ENCODE measurements around the gene WDFY4.

WDFY4 gene

DNA sequence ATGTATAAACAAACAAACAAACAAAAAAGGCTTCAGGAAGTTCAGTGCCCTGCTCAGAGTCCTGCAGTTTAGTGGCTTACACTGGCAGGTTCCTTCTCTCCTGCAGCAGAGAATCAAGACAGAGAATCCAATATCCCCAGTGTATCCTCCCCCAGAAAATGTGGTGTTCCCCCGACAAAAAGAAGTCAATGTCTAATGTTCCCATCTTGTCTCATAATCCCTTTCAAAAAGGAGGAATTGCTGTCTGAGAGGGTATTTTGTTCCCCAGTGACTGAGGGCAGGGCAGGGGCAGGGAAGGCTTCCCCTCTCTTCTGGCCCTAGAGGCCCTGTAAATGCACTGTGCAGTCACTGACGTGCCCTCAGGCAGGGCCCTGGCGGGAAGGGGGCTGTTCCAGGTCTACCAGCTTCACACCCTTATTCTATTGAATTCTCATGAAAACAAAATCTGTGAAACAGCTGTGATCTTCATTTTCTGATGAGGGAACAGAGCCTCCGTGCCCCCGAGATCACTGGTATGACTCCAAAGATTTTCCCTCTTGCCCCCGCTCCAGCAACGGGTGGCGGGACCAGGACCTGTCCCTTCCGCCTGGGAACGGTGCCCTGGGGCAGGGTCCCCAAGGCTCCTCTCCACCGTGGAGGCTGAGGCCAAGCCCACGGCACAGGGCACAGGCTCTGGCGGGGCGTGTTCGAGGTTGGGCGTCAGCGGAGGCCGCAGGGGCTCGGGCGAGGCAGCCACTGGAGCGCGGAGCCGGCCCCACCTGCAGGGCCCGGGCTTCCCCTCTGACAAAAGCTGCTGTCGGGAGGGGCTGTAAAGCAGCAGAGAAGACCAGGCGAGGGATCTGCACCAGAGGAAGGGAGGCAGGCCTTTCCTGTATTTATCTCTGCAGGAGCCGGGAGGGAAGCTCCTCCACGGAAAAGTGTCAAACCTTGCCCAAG is 13.4 kb upstream of the WDFY4 start:
- no peaks in the 10 kb centered on the region for H3K4me1 ChIP-seq (ENCODE audit: control insufficient read depth, insufficient read depth, low read length, unreplicated experiment)
- peaks cover 34% of the 10 kb centered on the region for H3K27me3 ChIP-seq (ENCODE audit: insufficient read depth, low read length)
- no peak overlapping the region for H2AFZ ChIP-seq (ENCODE audit: low read length, unreplicated experiment)
- H3K27ac ChIP-seq (ENCODE audit: low read depth, low read length) = no peak overlapping the region
- no peaks in the 10 kb centered on the region for H3K79me2 ChIP-seq (ENCODE audit: control insufficient read depth, insufficient read depth, low read length, unreplicated experiment)
- no peak overlapping the region for H3K4me3 ChIP-seq (ENCODE audit: low read depth, low read length)
- H3K36me3 ChIP-seq (ENCODE audit: insufficient read depth, low read length) = no peaks in the 10 kb centered on the region

DNA sequence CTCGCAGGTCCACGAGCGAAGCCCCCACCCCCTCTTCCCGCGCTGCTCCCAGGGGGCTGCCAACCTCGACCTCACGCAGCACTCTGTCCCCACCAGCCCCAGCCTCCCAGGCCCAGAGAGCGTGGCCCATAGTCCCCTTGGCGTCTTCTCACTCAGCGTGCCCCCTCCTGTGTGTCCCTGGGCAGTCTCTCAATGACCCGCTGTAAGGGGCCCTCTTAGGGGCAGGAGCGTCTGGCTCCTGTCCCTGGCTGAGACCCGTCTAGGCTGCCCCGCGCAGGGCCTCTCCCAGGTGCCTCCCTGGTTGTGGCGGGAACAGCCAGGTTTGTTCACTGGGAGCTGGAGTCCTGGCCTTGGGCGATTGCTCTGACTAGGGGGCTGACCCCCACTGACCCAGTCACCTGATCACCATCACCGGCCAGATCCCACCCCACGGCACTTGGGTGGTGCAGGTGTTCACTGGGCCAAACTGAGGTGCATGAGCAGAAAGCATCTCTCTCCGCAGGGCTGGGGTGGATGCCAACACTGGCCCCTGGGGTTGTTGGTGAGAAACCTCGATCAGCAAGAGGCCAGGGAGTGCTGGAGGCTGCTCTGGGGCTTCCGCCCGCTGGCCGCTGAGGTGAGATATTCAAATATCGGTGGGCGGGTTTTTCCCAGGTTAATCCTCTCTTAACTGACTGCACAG is 12.6 kb upstream of the WDFY4 start:
- H3K27me3 ChIP-seq (ENCODE audit: insufficient read depth, low read length) = peaks cover 34% of the 10 kb centered on the region
- H3K79me2 ChIP-seq (ENCODE audit: control insufficient read depth, insufficient read depth, low read length, unreplicated experiment) = no peaks in the 10 kb centered on the region
- H2AFZ ChIP-seq (ENCODE audit: low read length, unreplicated experiment) = no peak overlapping the region
- H3K4me1 ChIP-seq (ENCODE audit: control insufficient read depth, insufficient read depth, low read length, unreplicated experiment) = no peaks in the 10 kb centered on the region
- no peaks in the 10 kb centered on the region for H3K36me3 ChIP-seq (ENCODE audit: insufficient read depth, low read length)
- H3K4me3 ChIP-seq (ENCODE audit: low read depth, low read length) = no peak overlapping the region
- H3K27ac ChIP-seq (ENCODE audit: low read depth, low read length) = no peak overlapping the region

GRCh38 chr10:48672596-48673265 is 11.9 kb upstream of the WDFY4 start:
- peaks cover 34% of the 10 kb centered on the region for H3K27me3 ChIP-seq (ENCODE audit: insufficient read depth, low read length)
- no peak overlapping the region for H3K4me3 ChIP-seq (ENCODE audit: low read depth, low read length)
- no peak overlapping the region for H2AFZ ChIP-seq (ENCODE audit: low read length, unreplicated experiment)
- H3K79me2 ChIP-seq (ENCODE audit: control insufficient read depth, insufficient read depth, low read length, unreplicated experiment) = no peaks in the 10 kb centered on the region
- H3K4me1 ChIP-seq (ENCODE audit: control insufficient read depth, insufficient read depth, low read length, unreplicated experiment) = no peaks in the 10 kb centered on the region
- no peak overlapping the region for H3K27ac ChIP-seq (ENCODE audit: low read depth, low read length)
- no peaks in the 10 kb centered on the region for H3K36me3 ChIP-seq (ENCODE audit: insufficient read depth, low read length)

DNA sequence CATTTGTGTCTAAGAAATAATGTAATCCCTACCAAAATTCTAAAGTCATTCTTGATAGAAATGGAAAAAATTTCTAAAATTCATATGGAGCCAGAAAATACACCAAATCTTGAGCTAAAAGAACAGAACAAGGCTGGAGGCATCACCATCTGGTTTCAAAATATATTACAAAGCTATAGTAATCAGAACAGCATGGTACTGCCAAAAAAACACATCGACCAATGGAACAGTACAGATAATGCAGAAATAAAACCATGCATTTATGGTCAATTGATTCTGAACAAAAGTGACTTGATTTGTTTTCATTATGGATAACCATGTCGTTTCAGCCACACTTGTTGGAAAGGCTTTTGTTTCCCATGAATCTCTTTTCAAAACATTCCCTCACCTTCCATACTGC is 7.0 kb upstream of the WDFY4 start:
- Histone ChIP-seq H3K36me3 (ENCODE audit: insufficient read depth, low read length) (no peaks in the 10 kb centered on the region), H3K4me3 (ENCODE audit: low read depth, low read length) (no peak overlapping the region), H3K79me2 (ENCODE audit: control insufficient read depth, insufficient read depth, low read length, unreplicated experiment) (no peaks in the 10 kb centered on the region), H3K27ac (ENCODE audit: low read depth, low read length) (no peak overlapping the region), H2AFZ (ENCODE audit: low read length, unreplicated experiment) (no peak overlapping the region), H3K4me1 (ENCODE audit: control insufficient read depth, insufficient read depth, low read length, unreplicated experiment) (no peaks in the 10 kb centered on the region), H3K27me3 (ENCODE audit: insufficient read depth, low read length) (peaks cover 26% of the 10 kb centered on the region)

DNA sequence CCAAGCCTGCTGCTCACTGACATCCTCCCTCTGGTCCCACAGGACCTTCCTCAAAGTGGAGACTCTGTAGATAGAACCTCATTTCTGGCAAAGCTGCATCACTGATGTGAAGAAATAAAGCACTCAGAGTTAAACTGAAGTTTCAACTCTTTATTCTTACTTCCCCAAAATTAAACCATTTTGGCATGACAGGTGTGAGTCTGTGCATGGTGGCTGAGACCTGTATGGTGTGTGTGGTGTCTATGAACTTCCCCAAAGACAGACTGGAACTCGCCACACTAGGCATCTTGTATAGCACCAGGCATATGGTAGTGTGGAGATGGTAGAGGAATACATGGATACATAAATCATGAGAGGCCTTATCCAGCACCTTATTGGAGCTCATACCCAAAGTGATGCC is 6.6 kb upstream of the WDFY4 start:
- Histone ChIP-seq H2AFZ (ENCODE audit: low read length, unreplicated experiment) (no peak overlapping the region), H3K4me3 (ENCODE audit: low read depth, low read length) (no peak overlapping the region), H3K36me3 (ENCODE audit: insufficient read depth, low read length) (no peaks in the 10 kb centered on the region), H3K27ac (ENCODE audit: low read depth, low read length) (no peak overlapping the region), H3K4me1 (ENCODE audit: control insufficient read depth, insufficient read depth, low read length, unreplicated experiment) (no peaks in the 10 kb centered on the region), H3K27me3 (ENCODE audit: insufficient read depth, low read length) (peaks cover 22% of the 10 kb centered on the region), H3K79me2 (ENCODE audit: control insufficient read depth, insufficient read depth, low read length, unreplicated experiment) (no peaks in the 10 kb centered on the region)

GRCh38 chr10:48681740-48682139 is 2.9 kb upstream of the WDFY4 start:
- Histone ChIP-seq H3K27me3 (ENCODE audit: insufficient read depth, low read length) (peaks cover 36% of the 10 kb centered on the region), H3K79me2 (ENCODE audit: control insufficient read depth, insufficient read depth, low read length, unreplicated experiment) (no peaks in the 10 kb centered on the region), H3K4me3 (ENCODE audit: low read depth, low read length) (no peak overlapping the region), H3K4me1 (ENCODE audit: control insufficient read depth, insufficient read depth, low read length, unreplicated experiment) (no peaks in the 10 kb centered on the region), H3K36me3 (ENCODE audit: insufficient read depth, low read length) (no peaks in the 10 kb centered on the region), H3K27ac (ENCODE audit: low read depth, low read length) (no peak overlapping the region), H2AFZ (ENCODE audit: low read length, unreplicated experiment) (no peak overlapping the region)

GRCh38 chr10:48682265-48682664 is 2.4 kb upstream of the WDFY4 start:
- no peak overlapping the region for H3K4me3 ChIP-seq (ENCODE audit: low read depth, low read length)
- H3K36me3 ChIP-seq (ENCODE audit: insufficient read depth, low read length) = no peaks in the 10 kb centered on the region
- H3K4me1 ChIP-seq (ENCODE audit: control insufficient read depth, insufficient read depth, low read length, unreplicated experiment) = no peaks in the 10 kb centered on the region
- H3K27me3 ChIP-seq (ENCODE audit: insufficient read depth, low read length) = peaks cover 39% of the 10 kb centered on the region
- H2AFZ ChIP-seq (ENCODE audit: low read length, unreplicated experiment) = no peak overlapping the region
- H3K27ac ChIP-seq (ENCODE audit: low read depth, low read length) = no peak overlapping the region
- no peaks in the 10 kb centered on the region for H3K79me2 ChIP-seq (ENCODE audit: control insufficient read depth, insufficient read depth, low read length, unreplicated experiment)

DNA sequence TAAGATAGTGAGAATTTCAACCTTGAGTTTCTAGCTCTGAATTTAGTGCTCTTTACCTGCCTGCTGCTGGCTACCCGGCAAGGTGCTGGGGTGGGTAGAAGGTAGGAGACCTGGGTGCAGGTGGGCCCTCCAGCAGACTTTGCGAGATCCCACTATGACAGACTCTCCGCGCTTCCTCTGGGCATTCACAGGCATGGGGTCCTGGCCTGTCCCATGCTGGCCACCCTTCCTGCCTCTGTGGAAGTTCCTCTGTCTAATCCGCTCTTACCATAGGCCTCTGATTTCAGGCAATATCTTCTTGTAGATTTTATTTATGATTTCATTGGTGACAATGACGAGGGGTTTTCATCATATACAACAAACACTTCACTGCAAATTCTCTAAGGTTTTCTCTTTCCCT is 1.2 kb upstream of the WDFY4 start:
- H3K27me3 ChIP-seq (ENCODE audit: insufficient read depth, low read length) = peaks cover 41% of the 10 kb centered on the region
- no peaks in the 10 kb centered on the region for H3K4me1 ChIP-seq (ENCODE audit: control insufficient read depth, insufficient read depth, low read length, unreplicated experiment)
- H3K36me3 ChIP-seq (ENCODE audit: insufficient read depth, low read length) = no peaks in the 10 kb centered on the region
- no peaks in the 10 kb centered on the region for H3K79me2 ChIP-seq (ENCODE audit: control insufficient read depth, insufficient read depth, low read length, unreplicated experiment)
- H3K27ac ChIP-seq (ENCODE audit: low read depth, low read length) = no peak overlapping the region
- H2AFZ ChIP-seq (ENCODE audit: low read length, unreplicated experiment) = no peak overlapping the region
- no peak overlapping the region for H3K4me3 ChIP-seq (ENCODE audit: low read depth, low read length)

- H3K4me3 ChIP-seq (ENCODE audit: low read depth, low read length) = no peak overlapping the region
- no peaks in the 10 kb centered on the region for H3K79me2 ChIP-seq (ENCODE audit: control insufficient read depth, insufficient read depth, low read length, unreplicated experiment)
- H3K27ac ChIP-seq (ENCODE audit: low read depth, low read length) = no peak overlapping the region
- H3K27me3 ChIP-seq (ENCODE audit: insufficient read depth, low read length) = peaks cover 45% of the 10 kb centered on the region
- H3K36me3 ChIP-seq (ENCODE audit: insufficient read depth, low read length) = no peaks in the 10 kb centered on the region
- H2AFZ ChIP-seq (ENCODE audit: low read length, unreplicated experiment) = no peak overlapping the region
- no peaks in the 10 kb centered on the region for H3K4me1 ChIP-seq (ENCODE audit: control insufficient read depth, insufficient read depth, low read length, unreplicated experiment)
These were observed 805 bp upstream of the WDFY4 start for GRCh38 chr10:48683868-48684267.

GRCh38 chr10:48684463-48684791 is 246 bp upstream of the WDFY4 start:
- Histone ChIP-seq H3K27me3 (ENCODE audit: insufficient read depth, low read length) (peaks cover 49% of the 10 kb centered on the region), H2AFZ (ENCODE audit: low read length, unreplicated experiment) (no peak overlapping the region), H3K4me3 (ENCODE audit: low read depth, low read length) (no peak overlapping the region), H3K79me2 (ENCODE audit: control insufficient read depth, insufficient read depth, low read length, unreplicated experiment) (no peaks in the 10 kb centered on the region), H3K27ac (ENCODE audit: low read depth, low read length) (no peak overlapping the region), H3K4me1 (ENCODE audit: control insufficient read depth, insufficient read depth, low read length, unreplicated experiment) (no peaks in the 10 kb centered on the region), H3K36me3 (ENCODE audit: insufficient read depth, low read length) (no peaks in the 10 kb centered on the region)

All from ACC112 (cell line).